Panc1 (cell line): ENCODE data around the gene CCND2. TPM values are rescaled to one million over a fixed set of nuclear protein-coding genes. Genes with fewer than 3 reads are reported as not detected.

Experiments
- ATAC-seq: fragments of 200-7000 bp; cut with Tn5 transposase; 2 replicates; pipeline ENCODE4 v1.9.1; 2020; ENCODE audit warnings: mild to moderate bottlenecking, moderate library complexity
- BruUV-seq: library from RNA; stranded (reverse); fragments of 400-500 nt; replicated peaks from 2 replicates; lab custom pipeline; 2021; lab: Mats Ljungman, UMichigan
- CTCF ChIA-PET: fragments of 300-600 bp; sonication (Branson Sonifier 250); formaldehyde crosslinking; loops from one replicate; lab custom pipeline; 2022; ENCODE audit warnings: antibody characterized with exemption; lab: Charles Lee
- POLR2A ChIA-PET: fragments of 300-600 bp; sonication (Branson Sonifier 250); formaldehyde crosslinking; loops from one replicate; lab custom pipeline; 2022; ENCODE audit warnings: antibody characterized with exemption; lab: Charles Lee
- DNase-seq: peaks from one replicate; pipeline ENCODE4 v3.0.0-alpha.2; 2010; ENCODE audit warnings: low read depth, low spot score
- H3K27ac ChIP-seq: 2 replicates; pipeline ENCODE4 v1.5.1; 2011; ENCODE audit warnings: mild to moderate bottlenecking, low read length, inconsistent platforms
- H3K27me3 ChIP-seq: fragments of 200-500 bp; sonication (Bioruptor generic); 2 replicates; pipeline ENCODE4 v1.6.0; 2014; ENCODE audit warnings: low read length, inconsistent platforms; ENCODE audit not compliant: control insufficient read depth, insufficient read depth
- H3K36me3 ChIP-seq: fragments of 200-500 bp; sonication (Bioruptor generic); 2 replicates; pipeline ENCODE4 v1.5.1; 2014; ENCODE audit warnings: inconsistent platforms, mild to moderate bottlenecking, low read length, moderate library complexity; ENCODE audit not compliant: control insufficient read depth, insufficient read depth
- H3K4me1 ChIP-seq: 2 replicates; pipeline ENCODE4 v1.5.1; 2011; ENCODE audit warnings: inconsistent platforms, mild to moderate bottlenecking, low read length, moderate library complexity; ENCODE audit not compliant: control insufficient read depth, insufficient read depth
- H3K4me3 ChIP-seq, 2 experiments: 2 replicates each; pipeline ENCODE4 v1.5.1; 2011 to 2012; ENCODE audit warnings: low read depth in 2 of 2, low read length in 2 of 2, mild to moderate bottlenecking in 2 of 2, inconsistent platforms in 1 of 2, moderate library complexity in 1 of 2
- H3K9me3 ChIP-seq: fragments of 200-500 bp; sonication (Bioruptor generic); 2 replicates; pipeline ENCODE4 v1.5.1; 2014; ENCODE audit warnings: low read depth, mild to moderate bottlenecking, inconsistent platforms, low read length, moderate library complexity; ENCODE audit not compliant: control insufficient read depth, insufficient read depth
- CTCF ChIP-seq: fragments of 450-650 bp; IDR thresholded peaks from 2 replicates; pipeline ENCODE4 v1.5.1; 2017; ENCODE audit warnings: mild to moderate bottlenecking
- POLR2AphosphoS5 ChIP-seq: IDR thresholded peaks from 2 replicates; pipeline ENCODE4 v1.6.1; 2012; ENCODE audit warnings: mild to moderate bottlenecking, low read depth, low read length, moderate library complexity
- REST ChIP-seq, 2 experiments: IDR thresholded peaks; 2 replicates each; pipeline ENCODE4 v1.6.1; 2011 to 2012; ENCODE audit warnings: low read depth in 2 of 2, control low read depth in 1 of 2, low read length in 1 of 2, mild to moderate bottlenecking in 1 of 2, moderate library complexity in 1 of 2; ENCODE audit not compliant: insufficient read depth in 1 of 2
- SIN3A ChIP-seq: IDR thresholded peaks from 2 replicates; pipeline ENCODE4 v1.6.1; 2012; ENCODE audit warnings: low read depth, mild to moderate bottlenecking, low read length, moderate library complexity, borderline replicate concordance; ENCODE audit not compliant: insufficient read depth
- TCF7L2 ChIP-seq: IDR thresholded peaks from 2 replicates; pipeline ENCODE4 v1.6.1; 2011; ENCODE audit warnings: mild to moderate bottlenecking, low read depth, low read length, inconsistent platforms
- in situ Hi-C: cut with HindIII; loops from 2 replicates; pipeline ENCODE4 v1.10.0; 2016; ENCODE audit warnings: low sequenced_read_pairs, low pct_unique_long_range_greater_than_20kb
- intact Hi-C: fragments of 100-400 bp; cut with micrococcal nuclease; formaldehyde crosslinking; loops from one replicate; pipeline ENCODE4 v1.10.0; 2022; ENCODE audit not compliant: unreplicated experiment
- total RNA-seq: library from RNA; stranded (reverse); gene quantifications from one replicate; pipeline ENCODE4 v1.2.1, GENCODE V29; 2021; ENCODE audit not compliant: unreplicated experiment

Gene CCND2
- total RNA-seq, 1 experiment from 2014 or later, result 1.5 TPM

GRCh38 chr12:4292341-4293073 lies 18.9 kb downstream of the CCND2 start:
- in situ Hi-C loops, result no loop called here
- CTCF ChIA-PET, result no interaction called here

More at GRCh38 chr12:4292341-4293073, 18.9 kb downstream of the CCND2 start:
- TF ChIP-seq SIN3A (no peak), REST (IDR thresholded peaks at IDR 0.05; ENCODE audit: insufficient read depth in 1 of 2, low read depth in 2 of 2, low read length in 1 of 2) (no peak), POLR2AphosphoS5 (no peak), CTCF (no peak), TCF7L2 (no peak)
- no peaks in the 10 kb centered on the region for H3K9me3 ChIP-seq
- DNase-seq (no peak), ATAC-seq (no peak)
- no TSS peak for BruUV-seq
- POLR2A ChIA-PET, result interaction anchor here (0.6 kb wide), 1 partner anchor 16 kb away, joined by 3 read pairs; no protein-coding TSS in a partner anchor
- H3K27me3 ChIP-seq, result no peaks in the 10 kb centered on the region
- intact Hi-C loops, result no loop called here
- no peak overlapping the region for H3K4me3 ChIP-seq
- H3K27ac ChIP-seq, result no peak overlapping the region
- no peaks in the 10 kb centered on the region for H3K36me3 ChIP-seq
- no peaks in the 10 kb centered on the region for H3K4me1 ChIP-seq
